H9 (cell line): ENCODE data around the gene NDST1. TPM values are rescaled to one million over a fixed set of nuclear protein-coding genes. Genes with fewer than 3 reads are reported as not detected.

Source experiments
- DNase-seq: peaks from one replicate; pipeline ENCODE4 v3.0.0-alpha.2; 2017
- H2AFZ ChIP-seq: one replicate; pipeline ENCODE4 v1.6.1; 2013; ENCODE audit warnings: mild to moderate bottlenecking, low read length, control low read depth, moderate library complexity
- H2AK5ac ChIP-seq: 2 replicates; pipeline ENCODE4 v1.6.1; 2013; ENCODE audit warnings: low read length, control low read depth, mixed read lengths; ENCODE audit not compliant: insufficient read length
- H2BK120ac ChIP-seq: one replicate; pipeline ENCODE4 v1.6.1; 2013; ENCODE audit warnings: low read depth, mild to moderate bottlenecking, low read length, control low read depth, inconsistent platforms; ENCODE audit not compliant: poor library complexity, severe bottlenecking
- H2BK12ac ChIP-seq: 2 replicates; pipeline ENCODE4 v1.6.1; 2013; ENCODE audit warnings: low read length, control low read depth, mixed read lengths, low read depth; ENCODE audit not compliant: insufficient read length
- H2BK15ac ChIP-seq: 2 replicates; pipeline ENCODE4 v1.6.1; 2013; ENCODE audit warnings: low read depth, low read length, control low read depth
- H2BK20ac ChIP-seq: one replicate; pipeline ENCODE4 v1.6.1; 2013; ENCODE audit warnings: low read depth, mild to moderate bottlenecking, low read length, control low read depth, inconsistent platforms; ENCODE audit not compliant: poor library complexity, severe bottlenecking
- H2BK5ac ChIP-seq: 2 replicates; pipeline ENCODE4 v1.6.1; 2013; ENCODE audit warnings: low read length, control low read depth, mixed read lengths; ENCODE audit not compliant: insufficient read length
- H3K14ac ChIP-seq: 2 replicates; pipeline ENCODE4 v1.6.1; 2013; ENCODE audit warnings: low read length, control low read depth; ENCODE audit not compliant: insufficient read depth
- H3K18ac ChIP-seq: 2 replicates; pipeline ENCODE4 v1.6.1; 2013; ENCODE audit warnings: low read depth, mild to moderate bottlenecking, mixed read lengths, low read length, control low read depth; ENCODE audit not compliant: insufficient read length
- H3K23ac ChIP-seq: 2 replicates; pipeline ENCODE4 v1.6.1; 2013; ENCODE audit warnings: low read length, control low read depth, mixed read lengths, low read depth; ENCODE audit not compliant: insufficient read length
- H3K23me2 ChIP-seq: 2 replicates; pipeline ENCODE4 v1.6.1; 2013; ENCODE audit warnings: low read depth, mild to moderate bottlenecking, mixed read lengths, low read length, control low read depth; ENCODE audit not compliant: insufficient read length, poor library complexity, severe bottlenecking
- H3K27ac ChIP-seq: 2 replicates; pipeline ENCODE4 v1.5.1; 2013; ENCODE audit warnings: low read length, control low read depth, mixed read lengths, low read depth; ENCODE audit not compliant: insufficient read length
- H3K27me3 ChIP-seq: 2 replicates; pipeline ENCODE4 v1.6.1; 2013; ENCODE audit warnings: low read length, control low read depth, inconsistent platforms; ENCODE audit not compliant: insufficient read depth
- H3K4ac ChIP-seq: 2 replicates; pipeline ENCODE4 v1.6.1; 2013; ENCODE audit warnings: low read depth, mild to moderate bottlenecking, control low read depth, inconsistent platforms, low read length, moderate library complexity
- H3K4me1 ChIP-seq: 2 replicates; pipeline ENCODE4 v1.6.1; 2013; ENCODE audit warnings: low read length, control low read depth, inconsistent platforms; ENCODE audit not compliant: insufficient read depth
- H3K4me2 ChIP-seq: 2 replicates; pipeline ENCODE4 v1.6.1; 2013; ENCODE audit warnings: low read length, control low read depth, mixed read lengths; ENCODE audit not compliant: insufficient read length, insufficient read depth
- H3K56ac ChIP-seq: 2 replicates; pipeline ENCODE4 v1.6.1; 2013; ENCODE audit warnings: low read depth, mild to moderate bottlenecking, mixed read lengths, low read length, control low read depth; ENCODE audit not compliant: insufficient read length
- H3K79me1 ChIP-seq: 2 replicates; pipeline ENCODE4 v1.6.1; 2013; ENCODE audit warnings: low read depth, mild to moderate bottlenecking, moderate library complexity, low read length, control low read depth, inconsistent platforms; ENCODE audit not compliant: insufficient read depth, poor library complexity, severe bottlenecking
- H3K79me2 ChIP-seq: 2 replicates; pipeline ENCODE4 v1.6.1; 2013; ENCODE audit warnings: low read length, control low read depth, inconsistent platforms; ENCODE audit not compliant: insufficient read depth
- H3K9ac ChIP-seq: 2 replicates; pipeline ENCODE4 v1.6.1; 2013; ENCODE audit warnings: low read length, control low read depth, mixed read lengths; ENCODE audit not compliant: insufficient read length; ENCODE audit errors: extremely low read depth
- H3K9me3 ChIP-seq: one replicate; pipeline ENCODE4 v1.6.1; 2013; ENCODE audit warnings: low read depth, low read length, inconsistent platforms; ENCODE audit not compliant: control insufficient read depth
- H3T11ph ChIP-seq: one replicate; pipeline ENCODE4 v1.6.1; 2013; ENCODE audit warnings: mild to moderate bottlenecking, low read length, control low read depth, inconsistent platforms
- H4K20me1 ChIP-seq: one replicate; pipeline ENCODE4 v1.6.1; 2013; ENCODE audit not compliant: control insufficient read depth, insufficient read length, insufficient read depth
- H4K5ac ChIP-seq: 2 replicates; pipeline ENCODE4 v1.6.1; 2013; ENCODE audit warnings: low read depth, mild to moderate bottlenecking, mixed read lengths, low read length, control low read depth; ENCODE audit not compliant: insufficient read length
- H4K8ac ChIP-seq: replicated peaks from 2 replicates; pipeline ENCODE4 v1.6.1; 2013; ENCODE audit warnings: low read length, control low read depth, mixed read lengths, low read depth; ENCODE audit not compliant: insufficient read length
- H4K91ac ChIP-seq: 2 replicates; pipeline ENCODE4 v1.6.1; 2013; ENCODE audit warnings: low read depth, mild to moderate bottlenecking, moderate library complexity, mixed read lengths, low read length, control low read depth; ENCODE audit not compliant: insufficient read length
- H3K27ac Mint-ChIP-seq, 3 experiments: 2 replicates in 2 of 3; 3 replicates in 1 of 3; pipeline ENCODE4 v1.8.0; 2020 to 2021; ENCODE audit warnings: mixed read lengths in 3 of 3, mild to moderate bottlenecking in 1 of 3, moderate library complexity in 1 of 3
- H3K27me3 Mint-ChIP-seq: 2 replicates; pipeline ENCODE4 v1.8.0; 2021; ENCODE audit warnings: low read depth, mild to moderate bottlenecking, moderate library complexity, mixed read lengths
- H3K36me3 Mint-ChIP-seq, 3 experiments: 2 replicates in 2 of 3; 3 replicates in 1 of 3; pipeline ENCODE4 v1.8.0; 2020 to 2021; ENCODE audit warnings: low read depth in 3 of 3, mixed read lengths in 3 of 3; ENCODE audit not compliant: insufficient read depth in 1 of 3
- H3K4me1 Mint-ChIP-seq, 2 experiments: 2 replicates each; pipeline ENCODE4 v1.8.0; 2020; ENCODE audit warnings: mixed read lengths in 2 of 2
- H3K4me3 Mint-ChIP-seq, 2 experiments: 2 replicates in 1 of 2; 3 replicates in 1 of 2; pipeline ENCODE4 v1.8.0; 2020 to 2021; ENCODE audit warnings: mild to moderate bottlenecking in 2 of 2, mixed read lengths in 2 of 2, moderate library complexity in 1 of 2
- H3K9me3 Mint-ChIP-seq, 2 experiments: 2 replicates in 1 of 2; 3 replicates in 1 of 2; pipeline ENCODE4 v1.8.0; 2020; ENCODE audit warnings: mild to moderate bottlenecking in 2 of 2, mixed read lengths in 2 of 2, moderate library complexity in 1 of 2
- WGBS: extraction: QIAGEN DNeasy Blood & Tissue Kit; methylation state at CpG from one replicate; pipeline ENCODE4 v1.1.7; 2013; ENCODE audit warnings: missing lambda C conversion rate, low lambda C conversion rate, mixed read lengths; ENCODE audit not compliant: insufficient read length; ENCODE audit errors: extremely low coverage; 5-methylcytosine and 5-hydroxymethylcytosine counted together
- total RNA-seq: library from RNA; stranded (reverse); gene quantifications from 2 replicates; pipeline ENCODE4 v1.2.1, GENCODE V29; 2021
- TF ChIP-seq, protein P1 (sequence below): fragments of 200-600 bp; sonication (generic); conservative IDR thresholded peaks from 3 replicates; pipeline ENCODE4 v1.8.0; 2021; ENCODE audit warnings: antibody characterized with exemption, mild to moderate bottlenecking

NDST1 gene
- total RNA-seq, 1 experiment from 2014 or later = 65.5 TPM

DNA sequence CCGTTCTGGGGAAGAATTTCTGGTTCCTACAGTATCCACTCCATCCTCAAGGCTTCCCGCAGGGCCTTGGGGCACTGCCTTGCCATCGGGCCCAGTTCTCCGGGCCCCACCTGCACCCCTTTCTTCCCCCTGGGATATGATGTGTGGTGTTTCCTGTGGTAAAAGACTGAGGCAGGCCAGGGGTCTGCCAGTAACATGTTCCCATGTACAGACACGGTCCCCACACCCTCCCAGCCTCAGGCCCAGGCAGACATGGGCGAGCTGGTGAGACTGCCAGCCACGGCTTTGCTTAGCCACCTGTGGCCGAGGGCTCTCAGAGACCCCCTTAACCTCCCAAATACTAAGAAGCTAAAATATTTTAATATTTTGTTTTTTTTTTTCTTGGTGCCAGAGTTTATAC is 46.0 kb downstream of the NDST1 start:
- DNase-seq = no peak
- no peak overlapping the region for H3T11ph ChIP-seq
- H2BK120ac ChIP-seq = no peak overlapping the region
- H3K9ac ChIP-seq = no peak overlapping the region
- H2BK15ac ChIP-seq = no peak overlapping the region
- Mint-ChIP-seq H3K9me3 (no peaks in the 10 kb centered on the region), H3K36me3 (peaks cover 8 to 60% (median 57%) of the 10 kb centered on the region in 3 experiments; a peak in 6 of 7 replicates), H3K27me3 (no peaks in the 10 kb centered on the region), H3K4me3 (no peak overlapping the region), H3K4me1 (peaks cover 4 to 8% of the 10 kb centered on the region in 2 experiments; a peak in 3 of 4 replicates), H3K27ac (no peak overlapping the region)
- H3K14ac ChIP-seq = no peak overlapping the region
- no peak overlapping the region for H2BK5ac ChIP-seq
- no peaks in the 10 kb centered on the region for H3K79me2 ChIP-seq
- H3K18ac ChIP-seq = no peak overlapping the region
- H4K91ac ChIP-seq = no peak overlapping the region
- no peak overlapping the region for H3K56ac ChIP-seq
- H3K4me1 ChIP-seq = no peaks in the 10 kb centered on the region
- no peak overlapping the region for H3K4ac ChIP-seq
- H3K27ac ChIP-seq = no peak overlapping the region
- H3K23me2 ChIP-seq = no peaks in the 10 kb centered on the region
- TF ChIP-seq, protein P1, sequence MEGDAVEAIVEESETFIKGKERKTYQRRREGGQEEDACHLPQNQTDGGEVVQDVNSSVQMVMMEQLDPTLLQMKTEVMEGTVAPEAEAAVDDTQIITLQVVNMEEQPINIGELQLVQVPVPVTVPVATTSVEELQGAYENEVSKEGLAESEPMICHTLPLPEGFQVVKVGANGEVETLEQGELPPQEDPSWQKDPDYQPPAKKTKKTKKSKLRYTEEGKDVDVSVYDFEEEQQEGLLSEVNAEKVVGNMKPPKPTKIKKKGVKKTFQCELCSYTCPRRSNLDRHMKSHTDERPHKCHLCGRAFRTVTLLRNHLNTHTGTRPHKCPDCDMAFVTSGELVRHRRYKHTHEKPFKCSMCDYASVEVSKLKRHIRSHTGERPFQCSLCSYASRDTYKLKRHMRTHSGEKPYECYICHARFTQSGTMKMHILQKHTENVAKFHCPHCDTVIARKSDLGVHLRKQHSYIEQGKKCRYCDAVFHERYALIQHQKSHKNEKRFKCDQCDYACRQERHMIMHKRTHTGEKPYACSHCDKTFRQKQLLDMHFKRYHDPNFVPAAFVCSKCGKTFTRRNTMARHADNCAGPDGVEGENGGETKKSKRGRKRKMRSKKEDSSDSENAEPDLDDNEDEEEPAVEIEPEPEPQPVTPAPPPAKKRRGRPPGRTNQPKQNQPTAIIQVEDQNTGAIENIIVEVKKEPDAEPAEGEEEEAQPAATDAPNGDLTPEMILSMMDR = no peak
- H2BK12ac ChIP-seq = no peak overlapping the region
- no peak overlapping the region for H2AFZ ChIP-seq
- no peak overlapping the region for H4K8ac ChIP-seq
- H2BK20ac ChIP-seq = no peak overlapping the region
- no peaks in the 10 kb centered on the region for H3K79me1 ChIP-seq
- no peak overlapping the region for H2AK5ac ChIP-seq
- H4K20me1 ChIP-seq = no peaks in the 10 kb centered on the region
- no CpG with 5 or more reads among the region's 8 CpGs for WGBS
- no peaks in the 10 kb centered on the region for H3K27me3 ChIP-seq
- no peak overlapping the region for H3K23ac ChIP-seq
- H4K5ac ChIP-seq = no peak overlapping the region
- H3K4me2 ChIP-seq = no peak overlapping the region
- no peaks in the 10 kb centered on the region for H3K9me3 ChIP-seq
